HepG2 (cell line): Measurements from ENCODE around the gene DGKB. TPM values are rescaled to one million over a fixed set of nuclear protein-coding genes. Genes with fewer than 3 reads are reported as not detected.

Experiments
- ATF7 ChIP-seq, 2 experiments: fragments of 450-650 bp in 1 of 2; sonication (generic) in 1 of 2; formaldehyde crosslinking in 1 of 2; IDR thresholded peaks; 2 replicates each; pipeline versions ENCODE4 v1.4.0 to v1.6.1; 2016 to 2020; ENCODE audit warnings: antibody characterized with exemption in 1 of 2, mild to moderate bottlenecking in 1 of 2, missing genetic modification reagents in 1 of 2
- KLF11 ChIP-seq: IDR thresholded peaks from 2 replicates; pipeline ENCODE4 v1.6.1; 2016; ENCODE audit warnings: missing compliant biosample characterization
- NFIC ChIP-seq: IDR thresholded peaks from 2 replicates; pipeline ENCODE4 v1.6.1; 2012; ENCODE audit warnings: mild to moderate bottlenecking, low read length, inconsistent platforms
- SCMH1 ChIP-seq: sonication (generic); formaldehyde crosslinking; IDR thresholded peaks from 2 replicates; pipeline ENCODE4 v1.9.0; 2021; ENCODE audit warnings: missing genetic modification reagents, mild to moderate bottlenecking, borderline replicate concordance
- SP4 ChIP-seq: sonication (generic); formaldehyde crosslinking; IDR thresholded peaks from 2 replicates; pipeline ENCODE4 v1.8.1; 2023; ENCODE audit warnings: mild to moderate bottlenecking, missing genetic modification reagents
- SYNCRIP ChIP-seq: fragments of 200-400 bp; formaldehyde crosslinking; IDR thresholded peaks from 2 replicates; pipeline ENCODE4 v1.6.1; 2018; ENCODE audit warnings: mild to moderate bottlenecking, low read depth, low read length; ENCODE audit not compliant: insufficient read depth
- TIGD3 ChIP-seq: sonication (generic); formaldehyde crosslinking; IDR thresholded peaks from 2 replicates; pipeline ENCODE4 v1.5.1; 2020; ENCODE audit warnings: mild to moderate bottlenecking, missing genetic modification reagents, borderline replicate concordance
- ZNF543 ChIP-seq: sonication (generic); formaldehyde crosslinking; IDR thresholded peaks from 2 replicates; pipeline ENCODE4 v1.4.0; 2020; ENCODE audit warnings: mild to moderate bottlenecking, missing genetic modification reagents
- ZSCAN30 ChIP-seq: sonication (generic); formaldehyde crosslinking; IDR thresholded peaks from 2 replicates; pipeline ENCODE4 v1.5.0; 2020; ENCODE audit warnings: mild to moderate bottlenecking, missing genetic modification reagents
- polyA plus RNA-seq, 8 experiments: library from polyadenylated mRNA; depleted of rRNA in 3 of 8; stranded (reverse) in 7 of 8; unstranded in 1 of 8; fragments of >200 nt; fragmentation: Illumina TruSeq in 4 of 8; extraction: Trizol in 4 of 8; gene quantifications; 2 replicates each; pipeline versions ENCODE4 v1.2.1 to v1.2.3, GENCODE V29; 2011 to 2016; ENCODE audit warnings: low read depth in 4 of 8, missing spikeins in 1 of 8, mixed read lengths in 1 of 8; ENCODE audit not compliant: insufficient read depth in 1 of 8
- total RNA-seq, 5 experiments: library from RNA; depleted of rRNA; stranded (reverse); fragments of >200 nt; fragmentation: Illumina TruSeq; extraction: Trizol; gene quantifications; 2 replicates each; pipeline ENCODE4 v1.2.3, GENCODE V29; 2016; ENCODE audit warnings: low read depth in 1 of 5
- TF ChIP-seq, protein P1 (sequence below): sonication (generic); formaldehyde crosslinking; IDR thresholded peaks from 2 replicates; pipeline ENCODE4 v1.4.0; 2020; ENCODE audit warnings: missing genetic modification reagents
- TF ChIP-seq, protein P2 (sequence below): sonication (generic); formaldehyde crosslinking; IDR thresholded peaks from 2 replicates; pipeline ENCODE4 v1.4.0; 2020; ENCODE audit warnings: missing genetic modification reagents
- TF ChIP-seq, protein P3 (sequence below): sonication (generic); formaldehyde crosslinking; IDR thresholded peaks from 2 replicates; pipeline ENCODE4 v1.4.0; 2020; ENCODE audit warnings: missing genetic modification reagents

DGKB gene
- total and polyA plus RNA-seq, 2 of the 13 experiments (the other 11 are each of a cell fraction or from before 2014, with no cell fraction given), result not detected

GRCh38 chr7:14144538-14144937, 758.0 kb downstream of the DGKB start (continued):
- TF ChIP-seq, protein P1, sequence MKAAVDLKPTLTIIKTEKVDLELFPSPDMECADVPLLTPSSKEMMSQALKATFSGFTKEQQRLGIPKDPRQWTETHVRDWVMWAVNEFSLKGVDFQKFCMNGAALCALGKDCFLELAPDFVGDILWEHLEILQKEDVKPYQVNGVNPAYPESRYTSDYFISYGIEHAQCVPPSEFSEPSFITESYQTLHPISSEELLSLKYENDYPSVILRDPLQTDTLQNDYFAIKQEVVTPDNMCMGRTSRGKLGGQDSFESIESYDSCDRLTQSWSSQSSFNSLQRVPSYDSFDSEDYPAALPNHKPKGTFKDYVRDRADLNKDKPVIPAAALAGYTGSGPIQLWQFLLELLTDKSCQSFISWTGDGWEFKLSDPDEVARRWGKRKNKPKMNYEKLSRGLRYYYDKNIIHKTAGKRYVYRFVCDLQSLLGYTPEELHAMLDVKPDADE (CRISPR knock-in tag), result no peak
- TF ChIP-seq SCMH1 (no peak), SP4 (CRISPR knock-in tag) (no peak), SYNCRIP (no peak), NFIC (no peak), ZSCAN30 (no peak), ZNF543 (CRISPR knock-in tag) (no peak), TIGD3 (CRISPR knock-in tag) (no peak), KLF11 (CRISPR knock-in tag) (no peak), ATF7 (IDR thresholded peaks at IDR 0.05) (no peak), ATF7 (CRISPR knock-in tag; IDR thresholded peaks at IDR 0.05) (no peak)
- TF ChIP-seq, protein P2, sequence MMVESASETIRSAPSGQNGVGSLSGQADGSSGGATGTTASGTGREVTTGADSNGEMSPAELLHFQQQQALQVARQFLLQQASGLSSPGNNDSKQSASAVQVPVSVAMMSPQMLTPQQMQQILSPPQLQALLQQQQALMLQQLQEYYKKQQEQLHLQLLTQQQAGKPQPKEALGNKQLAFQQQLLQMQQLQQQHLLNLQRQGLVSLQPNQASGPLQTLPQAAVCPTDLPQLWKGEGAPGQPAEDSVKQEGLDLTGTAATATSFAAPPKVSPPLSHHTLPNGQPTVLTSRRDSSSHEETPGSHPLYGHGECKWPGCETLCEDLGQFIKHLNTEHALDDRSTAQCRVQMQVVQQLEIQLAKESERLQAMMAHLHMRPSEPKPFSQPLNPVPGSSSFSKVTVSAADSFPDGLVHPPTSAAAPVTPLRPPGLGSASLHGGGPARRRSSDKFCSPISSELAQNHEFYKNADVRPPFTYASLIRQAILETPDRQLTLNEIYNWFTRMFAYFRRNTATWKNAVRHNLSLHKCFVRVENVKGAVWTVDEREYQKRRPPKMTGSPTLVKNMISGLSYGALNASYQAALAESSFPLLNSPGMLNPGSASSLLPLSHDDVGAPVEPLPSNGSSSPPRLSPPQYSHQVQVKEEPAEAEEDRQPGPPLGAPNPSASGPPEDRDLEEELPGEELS (CRISPR knock-in tag), result no peak
- TF ChIP-seq, protein P3, sequence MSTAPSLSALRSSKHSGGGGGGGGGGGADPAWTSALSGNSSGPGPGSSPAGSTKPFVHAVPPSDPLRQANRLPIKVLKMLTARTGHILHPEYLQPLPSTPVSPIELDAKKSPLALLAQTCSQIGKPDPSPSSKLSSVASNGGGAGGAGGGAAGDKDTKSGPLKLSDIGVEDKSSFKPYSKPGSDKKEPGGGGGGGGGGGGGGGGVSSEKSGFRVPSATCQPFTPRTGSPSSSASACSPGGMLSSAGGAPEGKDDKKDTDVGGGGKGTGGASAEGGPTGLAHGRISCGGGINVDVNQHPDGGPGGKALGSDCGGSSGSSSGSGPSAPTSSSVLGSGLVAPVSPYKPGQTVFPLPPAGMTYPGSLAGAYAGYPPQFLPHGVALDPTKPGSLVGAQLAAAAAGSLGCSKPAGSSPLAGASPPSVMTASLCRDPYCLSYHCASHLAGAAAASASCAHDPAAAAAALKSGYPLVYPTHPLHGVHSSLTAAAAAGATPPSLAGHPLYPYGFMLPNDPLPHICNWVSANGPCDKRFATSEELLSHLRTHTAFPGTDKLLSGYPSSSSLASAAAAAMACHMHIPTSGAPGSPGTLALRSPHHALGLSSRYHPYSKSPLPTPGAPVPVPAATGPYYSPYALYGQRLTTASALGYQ (CRISPR knock-in tag), result no peak
